HG02970 (cell line): ENCODE data around the gene DUS2.
A peak's percentile ranks its signal among the peaks of the same experiment; 100 is the strongest.

Experiments used
- ATAC-seq: cut with Tn5 transposase; IDR thresholded peaks from one replicate; pipeline ENCODE4 v1.9.1; 2021; ENCODE audit warnings: mild to moderate bottlenecking, moderate library complexity, moderate number of reproducible peaks; ENCODE audit not compliant: unreplicated experiment, low FRiP score

DUS2 gene

DNA sequence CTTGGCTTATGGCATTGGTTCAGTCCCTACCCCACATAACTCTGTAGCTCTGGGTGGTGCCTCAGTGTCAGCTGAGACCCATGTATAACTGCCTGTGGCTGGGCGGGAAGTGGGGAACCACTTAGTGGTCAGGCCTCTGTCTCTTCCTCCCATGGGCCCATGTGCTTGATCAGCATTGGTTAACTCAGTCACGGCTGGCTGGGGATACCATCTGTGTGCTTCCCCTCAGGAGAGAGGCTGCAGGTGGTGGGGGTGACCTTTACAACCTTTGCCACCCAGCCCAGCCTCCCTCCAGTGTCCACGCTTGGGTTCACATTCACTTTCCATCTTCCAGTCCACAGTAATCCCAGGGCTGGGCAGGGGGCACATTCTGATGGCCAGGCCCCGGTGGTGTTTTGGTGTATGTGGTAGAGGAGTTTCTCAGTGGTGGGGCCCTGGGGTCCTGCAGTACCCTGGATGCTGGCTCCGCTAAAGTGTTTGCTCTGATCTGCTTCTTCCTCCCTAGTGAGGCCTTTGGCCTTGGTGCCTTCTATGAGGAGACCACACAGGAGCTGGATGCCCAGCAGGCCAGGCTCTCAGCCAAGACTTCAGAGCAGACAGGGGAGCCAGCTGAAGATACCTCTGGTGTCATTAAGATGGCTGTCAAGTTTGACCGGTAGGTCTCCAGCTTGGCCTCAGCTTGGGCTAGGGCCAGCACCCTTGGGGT lies 51.9 kb downstream of the DUS2 start:
- ATAC-seq = peak; percentile 44

GRCh38 chr16:68075980-68076379 lies 52.9 kb downstream of the DUS2 start:
- ATAC-seq = no peak

DNA sequence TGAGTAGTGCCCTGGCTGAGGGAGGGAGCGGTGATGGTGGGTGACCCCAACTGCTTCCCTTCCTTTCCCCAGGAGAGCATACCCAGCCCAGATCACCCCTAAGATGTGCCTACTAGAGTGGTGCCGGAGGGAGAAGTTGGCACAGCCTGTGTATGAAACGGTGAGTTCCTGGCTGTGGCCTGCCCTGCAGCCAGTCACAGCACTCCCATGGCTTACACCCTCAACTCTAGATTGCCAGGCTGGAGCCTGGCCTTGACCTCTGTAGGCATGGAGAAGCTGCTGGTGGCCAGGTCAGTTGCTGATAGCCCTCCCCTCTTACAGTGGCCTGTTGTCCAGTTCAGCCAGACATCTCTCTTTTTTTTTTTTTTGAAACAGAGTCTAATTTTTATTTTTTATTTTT lies 53.5 kb downstream of the DUS2 start:
- ATAC-seq = no peak

- ATAC-seq = no peak
Observed at GRCh38 chr16:68077866-68078700, 55.0 kb downstream of the DUS2 start.

DNA sequence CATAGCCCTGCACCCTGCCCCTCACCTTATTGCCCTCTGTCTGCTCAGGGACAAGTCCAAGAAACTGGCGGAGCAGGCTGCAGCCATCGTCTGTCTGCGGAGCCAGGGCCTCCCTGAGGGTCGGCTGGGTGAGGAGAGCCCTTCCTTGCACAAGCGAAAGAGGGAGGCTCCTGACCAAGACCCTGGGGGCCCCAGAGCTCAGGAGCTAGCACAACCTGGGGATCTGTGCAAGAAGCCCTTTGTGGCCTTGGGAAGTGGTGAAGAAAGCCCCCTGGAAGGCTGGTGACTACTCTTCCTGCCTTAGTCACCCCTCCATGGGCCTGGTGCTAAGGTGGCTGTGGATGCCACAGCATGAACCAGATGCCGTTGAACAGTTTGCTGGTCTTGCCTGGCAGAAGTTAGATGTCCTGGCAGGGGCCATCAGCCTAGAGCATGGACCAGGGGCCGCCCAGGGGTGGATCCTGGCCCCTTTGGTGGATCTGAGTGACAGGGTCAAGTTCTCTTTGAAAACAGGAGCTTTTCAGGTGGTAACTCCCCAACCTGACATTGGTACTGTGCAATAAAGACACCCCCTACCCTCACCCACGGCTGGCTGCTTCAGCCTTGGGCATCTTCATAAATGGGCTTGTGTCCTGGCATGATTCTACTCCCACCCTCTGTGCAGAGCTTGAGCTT lies 55.8 kb downstream of the DUS2 start:
- no peak for ATAC-seq

GRCh38 chr16:68079376-68079625 lies 56.2 kb downstream of the DUS2 start:
- no peak for ATAC-seq

DNA sequence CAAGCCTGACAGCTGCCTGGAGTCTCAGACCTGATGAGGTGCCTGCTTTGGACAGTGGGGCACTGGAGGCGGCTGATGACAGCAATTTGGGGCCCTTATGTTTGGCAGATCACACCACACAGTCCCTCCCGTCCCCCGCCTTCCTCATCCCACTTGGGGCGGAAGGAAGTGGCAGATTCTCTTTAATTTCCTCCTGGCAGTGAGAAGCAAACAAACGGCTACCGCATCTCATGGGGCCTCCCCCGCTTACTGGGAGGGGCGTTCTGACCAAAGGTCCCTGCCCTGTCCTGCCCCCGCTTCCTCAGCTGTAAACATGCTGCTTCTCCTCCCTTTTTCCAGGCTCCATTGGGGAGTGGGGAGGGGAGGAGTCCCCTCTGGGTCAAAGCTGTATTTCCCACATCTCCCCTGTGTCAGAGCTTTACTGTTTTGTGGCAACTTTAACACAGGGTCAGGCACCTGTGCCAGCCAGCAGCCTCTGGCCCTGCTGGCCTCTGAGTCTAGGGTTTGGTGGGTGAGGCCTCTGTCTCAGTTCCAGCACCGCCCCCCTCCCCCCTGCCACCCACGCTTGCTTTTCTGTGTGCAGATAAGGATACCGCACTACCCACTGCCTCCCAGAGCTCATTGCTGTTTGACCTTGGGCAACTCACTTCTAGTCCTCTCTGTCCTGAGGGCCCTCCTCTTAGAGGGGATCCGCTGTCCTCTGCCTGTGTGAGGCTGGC lies 56.7 kb downstream of the DUS2 start:
- ATAC-seq = no peak

DNA sequence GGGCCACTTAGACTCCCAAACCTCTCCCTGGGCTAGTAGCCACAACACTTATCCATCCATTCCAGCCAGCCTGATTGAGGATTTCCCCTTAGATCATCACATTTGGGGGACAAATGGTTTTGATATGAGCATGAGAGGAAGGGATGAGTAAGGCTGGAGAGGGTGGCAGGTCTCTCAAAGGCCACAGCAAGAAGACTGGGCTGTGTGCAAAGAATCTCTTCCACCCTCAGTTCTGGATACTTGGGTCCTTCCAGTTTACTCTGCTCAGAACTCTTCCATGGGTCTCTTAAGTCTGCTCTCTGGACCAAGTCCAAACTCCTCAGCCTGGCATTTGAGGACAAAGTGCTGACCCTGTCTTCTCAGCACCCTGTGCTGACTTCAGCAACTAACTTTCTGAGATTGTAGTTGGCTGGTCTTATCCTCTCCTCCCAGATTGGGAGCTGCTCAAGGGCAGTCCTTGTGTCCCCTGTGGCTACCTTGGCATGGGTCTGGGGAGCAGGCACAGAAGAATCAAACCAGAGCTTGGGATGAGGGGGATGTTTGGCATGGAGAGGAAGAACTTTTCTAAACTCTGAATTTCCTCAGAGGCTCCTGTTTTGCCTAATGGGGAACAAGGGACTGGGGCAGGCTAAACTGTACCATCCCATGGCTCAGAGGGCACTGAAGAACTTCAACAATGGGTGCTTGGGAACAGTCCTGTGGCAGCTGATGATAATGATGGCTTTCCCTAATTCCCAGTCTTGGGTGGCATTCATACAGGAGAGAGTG lies 59.0 kb downstream of the DUS2 start:
- no peak for ATAC-seq

- ATAC-seq = no peak
Observed at GRCh38 chr16:68082629-68083238, 59.6 kb downstream of the DUS2 start.

DNA sequence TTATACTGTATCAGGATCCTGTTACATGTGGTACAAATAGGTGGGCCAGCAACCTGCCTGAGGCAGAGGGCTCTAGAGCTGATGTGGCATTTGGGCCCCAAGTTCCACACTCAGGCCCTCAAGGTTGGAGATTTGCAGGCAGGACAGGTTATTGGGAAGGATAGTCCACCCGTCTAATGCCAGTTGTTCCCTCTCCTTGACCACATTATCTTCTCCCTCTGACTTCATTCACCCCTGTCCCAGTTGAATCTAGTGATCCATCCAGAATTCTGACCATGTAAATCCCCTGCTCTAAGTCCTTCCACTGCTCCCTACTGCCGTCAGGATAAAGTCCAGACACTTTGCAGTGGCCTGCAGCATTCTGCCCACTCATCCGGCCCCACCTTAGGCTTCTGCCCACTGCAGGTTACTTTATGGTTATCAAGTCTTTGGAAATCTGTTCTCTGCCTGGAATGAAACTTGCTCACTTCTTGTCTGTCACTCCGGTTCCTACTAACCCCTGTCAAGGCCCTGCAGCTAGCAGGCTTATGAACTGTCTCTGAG lies 60.2 kb downstream of the DUS2 start:
- ATAC-seq = no peak

GRCh38 chr16:68083861-68084503 lies 60.9 kb downstream of the DUS2 start:
- peak; percentile 1 for ATAC-seq

DNA sequence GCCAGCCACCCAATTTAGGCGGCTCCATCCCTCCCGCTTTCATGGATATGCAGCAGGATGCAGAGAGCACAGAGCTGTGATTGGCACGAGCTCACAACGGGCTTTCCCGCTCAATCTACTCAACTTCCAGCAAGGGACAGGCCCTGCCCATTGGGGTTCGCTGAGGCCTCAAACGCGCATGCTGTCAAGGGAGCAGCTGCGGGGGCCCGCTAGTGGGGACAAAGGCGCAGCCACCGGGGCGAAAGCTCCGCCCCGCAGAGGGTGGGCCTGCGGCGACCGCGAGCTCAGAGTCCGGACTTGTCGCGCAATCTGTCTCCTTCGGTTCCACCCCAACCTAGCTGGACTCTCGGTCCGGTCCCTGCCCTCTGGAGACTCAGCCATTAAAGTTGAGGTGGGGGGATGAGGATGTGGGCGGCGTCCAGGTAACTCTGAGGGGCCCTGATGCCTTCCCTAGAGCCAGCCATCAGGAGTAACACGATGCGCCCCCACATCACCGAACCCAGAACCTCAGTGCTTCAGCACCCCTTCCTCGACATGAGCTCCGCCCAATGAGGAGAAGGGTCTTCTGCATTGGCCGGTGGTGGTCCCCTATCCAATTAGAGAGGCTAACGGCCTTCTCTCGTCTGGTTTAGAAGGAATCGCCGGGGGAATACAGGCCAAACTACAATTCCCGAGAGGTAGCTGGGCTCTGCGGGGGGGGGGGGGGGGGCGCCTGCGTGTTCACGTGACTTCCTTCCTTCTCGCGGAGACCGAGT lies 61.6 kb downstream of the DUS2 start:
- ATAC-seq = peak; percentile 52

DNA sequence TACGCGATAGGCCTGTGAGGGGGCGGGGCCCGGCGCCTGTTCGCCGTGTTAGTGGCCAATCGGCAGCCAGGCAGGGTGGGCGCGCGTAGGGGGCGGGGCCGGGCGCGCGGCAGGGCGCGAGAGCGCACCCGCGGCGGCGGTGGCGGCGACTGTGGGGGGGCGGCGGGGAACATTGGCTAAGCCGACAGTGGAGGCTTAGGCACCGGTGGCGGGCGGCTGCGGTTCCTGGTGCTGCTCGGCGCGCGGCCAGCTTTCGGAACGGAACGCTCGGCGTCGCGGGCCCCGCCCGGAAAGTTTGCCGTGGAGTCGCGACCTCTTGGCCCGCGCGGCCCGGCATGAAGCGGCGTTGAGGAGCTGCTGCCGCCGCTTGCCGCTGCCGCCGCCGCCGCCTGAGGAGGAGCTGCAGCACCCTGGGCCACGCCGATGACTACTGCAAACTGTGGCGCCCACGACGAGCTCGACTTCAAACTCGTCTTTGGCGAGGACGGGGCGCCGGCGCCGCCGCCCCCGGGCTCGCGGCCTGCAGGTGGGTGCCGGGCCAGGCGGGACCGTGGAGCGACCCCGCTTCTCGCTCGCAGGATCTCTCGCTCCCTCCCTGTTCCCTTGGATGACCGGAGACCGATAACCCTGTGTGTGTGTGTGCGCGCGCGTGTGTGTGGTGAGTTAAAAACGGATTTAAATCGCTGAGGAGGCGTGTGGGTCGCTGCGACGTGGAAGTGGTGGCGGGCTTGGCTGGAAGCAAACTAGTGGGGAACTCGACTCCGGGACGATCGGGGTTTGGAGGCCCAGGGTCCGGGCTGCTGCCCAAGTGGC lies 62.4 kb downstream of the DUS2 start, which contains the start of gene NFATC3:
Gene NFATC3, plus strand, starts transcription at position 112 of the 813 bp plus-strand sequence. Its CDS starts 312 bp downstream, at position 424.
- ATAC-seq = peak; percentile 63

- no peak for ATAC-seq
Observed at GRCh38 chr16:68086336-68086841, 63.3 kb downstream of the DUS2 start.

- ATAC-seq = no peak
Observed at GRCh38 chr16:68086860-68087268, 63.8 kb downstream of the DUS2 start.

GRCh38 chr16:68087688-68088087 lies 64.6 kb downstream of the DUS2 start:
- ATAC-seq = no peak
